Mononuclear cell (primary cell): ENCODE data around the gene ELP5. TPM values are rescaled to one million over a fixed set of nuclear protein-coding genes. Genes with fewer than 3 reads are reported as not detected.

Experiments used
- H3K27me3 ChIP-seq: 2 replicates; pipeline ENCODE4 v1.6.0; 2011; ENCODE audit warnings: low read length, control low read depth; ENCODE audit not compliant: insufficient read depth
- H3K4me1 ChIP-seq: 2 replicates; pipeline ENCODE4 v1.5.1; 2011; ENCODE audit warnings: mild to moderate bottlenecking, low read length, control low read depth; ENCODE audit not compliant: insufficient read depth
- H3K4me3 ChIP-seq: 2 replicates; pipeline ENCODE4 v1.5.1; 2011; ENCODE audit warnings: mild to moderate bottlenecking, low read length, moderate library complexity
- H3K9me3 ChIP-seq: 2 replicates; pipeline ENCODE4 v1.5.1; 2011; ENCODE audit warnings: low read depth, mild to moderate bottlenecking, control low read depth, low read length
- total RNA-seq: library from RNA; depleted of rRNA; stranded (reverse); fragments of >200 nt; gene quantifications from one replicate; pipeline ENCODE4 v1.2.3, GENCODE V29; 2012

The ELP5 gene
- total RNA-seq, 1 donor = 14.4 TPM

DNA sequence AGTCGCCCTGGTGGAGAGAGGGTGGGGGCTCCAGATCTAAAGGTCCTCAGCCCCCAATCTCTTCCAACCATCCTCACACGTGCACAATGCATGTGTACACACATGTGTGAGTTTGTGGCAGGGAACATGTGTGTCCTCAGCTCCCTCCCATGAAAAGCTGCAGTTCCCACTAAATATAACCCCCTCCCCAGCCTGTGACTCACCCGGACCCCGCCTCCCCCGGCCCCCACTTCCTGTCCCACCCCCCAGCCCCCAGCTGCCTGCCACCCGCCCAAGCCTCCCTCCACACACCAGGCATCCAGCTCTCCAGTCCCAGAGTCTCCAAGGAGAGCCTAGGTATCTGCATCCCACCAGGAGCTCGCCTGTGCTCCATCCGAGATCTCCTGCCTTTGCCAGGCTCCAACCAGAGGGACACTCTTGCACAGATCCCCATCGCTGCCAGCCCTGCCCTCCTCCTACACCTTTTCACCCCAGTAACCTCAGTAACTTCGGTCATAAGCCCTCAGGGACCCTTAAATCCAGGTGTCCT, 36.3 kb upstream of the ELP5 start:
- H3K9me3 ChIP-seq = no peaks in the 10 kb centered on the region
- no peaks in the 10 kb centered on the region for H3K27me3 ChIP-seq
- peaks cover 64% of the 10 kb centered on the region for H3K4me1 ChIP-seq
- H3K4me3 ChIP-seq = no peak overlapping the region

DNA sequence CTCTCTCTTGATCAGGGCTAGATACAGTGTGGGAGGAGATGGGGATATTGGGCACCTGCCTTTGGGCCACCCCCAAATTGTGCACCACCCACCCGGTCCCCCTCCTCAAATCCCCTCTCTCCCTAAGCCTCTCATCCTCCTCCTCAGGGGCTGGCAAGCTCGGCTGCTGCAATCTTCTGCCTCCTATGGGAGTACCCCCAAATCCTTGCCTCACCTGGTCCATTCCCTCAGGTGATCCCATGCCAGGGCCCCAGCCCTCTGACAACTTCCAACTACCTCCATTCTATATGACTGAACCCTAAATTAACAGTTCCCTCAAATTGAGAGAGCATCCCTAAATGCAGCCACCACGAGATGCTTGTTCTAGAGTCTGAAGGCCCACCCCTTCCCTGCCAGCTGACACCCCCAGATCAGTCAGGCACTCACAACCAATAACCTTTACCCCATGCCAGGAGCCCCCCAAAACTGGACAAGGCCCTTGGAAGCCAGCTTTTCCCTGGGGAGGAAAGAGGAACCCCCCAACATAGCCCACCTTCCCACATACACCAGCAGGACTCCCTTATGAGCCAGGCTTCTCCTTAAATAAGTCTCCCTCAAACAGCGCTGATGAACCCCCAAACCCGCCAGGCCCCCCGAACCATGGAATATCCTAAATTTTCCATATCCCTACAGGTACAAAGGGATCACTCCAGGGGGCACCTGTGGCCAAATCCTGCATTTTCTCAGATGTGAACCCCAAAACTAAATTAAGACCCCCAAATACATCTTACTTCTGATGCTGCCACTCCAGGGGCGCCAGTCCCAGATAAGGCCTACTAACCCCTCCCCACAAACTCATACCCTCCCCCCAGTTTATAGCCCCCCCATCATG, 35.5 kb upstream of the ELP5 start:
- no peaks in the 10 kb centered on the region for H3K27me3 ChIP-seq
- peak overlapping the region; percentile 8 for H3K4me3 ChIP-seq
- no peaks in the 10 kb centered on the region for H3K9me3 ChIP-seq
- peaks cover 70% of the 10 kb centered on the region for H3K4me1 ChIP-seq

DNA sequence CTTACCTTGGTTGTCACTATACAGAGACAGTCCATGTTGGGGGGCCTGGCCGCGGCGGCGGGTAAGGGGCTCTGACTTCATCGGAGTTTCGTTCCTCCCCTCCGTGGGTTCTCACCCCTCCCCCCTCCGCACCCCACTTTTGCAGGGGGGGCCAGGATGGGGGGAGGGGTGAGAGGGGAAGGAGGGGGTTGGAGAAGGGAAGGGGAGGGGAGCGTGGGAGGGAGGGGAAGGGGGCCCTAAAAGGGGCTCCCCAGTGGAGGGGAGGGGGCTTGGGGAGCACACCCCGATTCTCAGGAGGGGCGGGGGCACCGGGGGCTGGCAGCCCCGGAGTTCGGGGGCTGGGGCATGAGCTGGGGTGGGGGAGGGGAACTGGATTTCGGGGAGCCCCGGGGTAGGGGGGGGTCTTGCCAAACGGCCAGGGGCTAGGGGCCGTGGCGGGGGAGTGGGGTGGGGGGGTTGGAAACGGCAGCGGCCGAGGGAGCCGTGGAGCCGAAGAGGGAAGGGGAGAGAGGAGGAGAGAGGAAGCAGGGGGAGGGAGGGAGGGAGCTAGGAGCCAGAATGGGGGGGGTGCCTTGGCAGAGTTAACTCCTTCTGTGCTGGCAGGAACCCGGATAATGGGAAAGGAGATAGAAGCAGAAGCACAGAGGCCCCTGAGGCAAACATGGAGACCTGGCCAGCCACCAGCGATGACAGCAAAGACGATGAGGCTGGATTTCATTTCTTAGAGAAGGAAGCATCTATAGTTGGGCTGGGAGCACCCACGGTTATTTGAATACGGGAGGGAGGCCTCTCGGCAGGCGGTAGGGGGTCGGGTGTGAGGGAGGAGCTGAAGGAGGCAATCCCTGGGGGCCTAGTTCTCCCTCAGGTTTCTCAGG, 34.7 kb upstream of the ELP5 start:
- Histone ChIP-seq H3K4me1 (peaks cover 70% of the 10 kb centered on the region), H3K4me3 (peak overlapping the region; percentile 24), H3K27me3 (no peaks in the 10 kb centered on the region), H3K9me3 (no peaks in the 10 kb centered on the region)

DNA sequence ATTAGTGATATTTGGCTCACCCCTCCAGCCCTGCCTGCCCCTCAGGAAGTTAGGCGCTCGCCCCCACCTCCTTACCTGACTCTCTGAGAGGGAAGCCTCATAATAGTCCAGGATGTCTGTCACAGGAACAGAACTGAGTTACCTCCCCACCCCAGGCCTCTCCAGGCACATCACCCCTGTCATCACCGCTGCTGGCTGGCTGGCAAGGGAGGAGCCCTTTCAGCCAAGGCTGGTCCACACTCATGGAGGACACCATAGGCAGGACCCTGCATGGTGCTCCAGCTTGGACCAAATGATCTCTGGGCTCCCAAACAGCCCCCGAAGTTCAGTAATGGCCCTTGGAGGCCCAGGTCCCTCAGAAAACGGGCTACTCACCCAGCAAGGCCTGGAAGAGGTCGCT, 33.8 kb upstream of the ELP5 start:
- peaks cover 70% of the 10 kb centered on the region for H3K4me1 ChIP-seq

DNA sequence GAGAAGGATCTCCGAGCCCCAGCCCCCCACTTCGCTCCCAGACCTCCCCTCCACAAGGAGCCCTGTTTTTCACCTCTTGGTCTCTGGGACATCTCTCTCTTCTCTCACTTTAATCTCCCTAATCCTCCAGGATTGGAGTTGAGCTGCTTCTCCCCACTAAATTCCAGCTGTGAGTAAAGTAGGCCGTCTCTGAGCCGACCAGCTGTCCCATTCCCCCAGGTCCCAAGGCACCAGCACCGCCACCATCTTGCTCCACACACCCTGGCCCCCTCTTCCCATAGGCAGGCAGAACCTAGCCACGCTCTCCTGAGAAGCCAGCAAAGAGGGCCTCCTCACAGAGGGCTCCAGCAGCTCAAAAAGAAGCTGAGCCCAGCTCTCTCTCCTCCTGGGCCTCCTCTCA, 33.3 kb upstream of the ELP5 start:
- H3K4me3 ChIP-seq = no peak overlapping the region
- no peaks in the 10 kb centered on the region for H3K27me3 ChIP-seq
- peaks cover 65% of the 10 kb centered on the region for H3K4me1 ChIP-seq
- no peaks in the 10 kb centered on the region for H3K9me3 ChIP-seq

More for the DNA sequence above, 33.8 kb upstream of the ELP5 start:
- Histone ChIP-seq H3K4me3 (no peak overlapping the region), H3K27me3 (no peaks in the 10 kb centered on the region), H3K9me3 (no peaks in the 10 kb centered on the region)

DNA sequence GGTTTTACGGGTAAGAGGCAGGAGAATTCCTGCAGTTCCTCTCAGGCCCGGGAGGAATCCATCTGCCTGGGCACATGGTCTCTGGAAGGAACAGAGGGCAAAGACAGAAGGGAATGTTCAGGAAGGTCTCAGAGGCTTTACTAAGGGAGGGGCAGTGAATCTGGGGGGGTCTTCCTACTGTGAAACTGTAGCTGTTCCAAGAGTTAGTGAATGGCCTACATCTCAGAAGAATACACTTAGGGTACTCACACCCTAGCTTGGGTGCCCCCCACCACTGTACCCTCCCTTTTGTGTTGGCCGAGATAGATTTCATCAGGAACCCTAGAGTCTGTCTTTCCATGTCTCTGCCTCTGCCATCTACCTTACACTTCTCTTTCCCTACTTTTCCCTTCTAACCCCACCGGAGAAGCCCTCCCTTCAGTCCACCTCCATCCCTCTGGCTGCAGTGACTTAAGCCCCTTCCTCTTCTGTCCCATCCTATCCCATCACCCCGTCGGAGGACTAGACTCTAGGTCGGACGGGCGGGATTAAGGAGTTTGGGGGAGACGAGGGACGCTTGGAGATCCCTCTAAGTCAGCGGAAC, 32.7 kb upstream of the ELP5 start:
- Histone ChIP-seq H3K4me1 (peaks cover 60% of the 10 kb centered on the region), H3K4me3 (peak overlapping the region; percentile 80), H3K27me3 (no peaks in the 10 kb centered on the region), H3K9me3 (no peaks in the 10 kb centered on the region)

DNA sequence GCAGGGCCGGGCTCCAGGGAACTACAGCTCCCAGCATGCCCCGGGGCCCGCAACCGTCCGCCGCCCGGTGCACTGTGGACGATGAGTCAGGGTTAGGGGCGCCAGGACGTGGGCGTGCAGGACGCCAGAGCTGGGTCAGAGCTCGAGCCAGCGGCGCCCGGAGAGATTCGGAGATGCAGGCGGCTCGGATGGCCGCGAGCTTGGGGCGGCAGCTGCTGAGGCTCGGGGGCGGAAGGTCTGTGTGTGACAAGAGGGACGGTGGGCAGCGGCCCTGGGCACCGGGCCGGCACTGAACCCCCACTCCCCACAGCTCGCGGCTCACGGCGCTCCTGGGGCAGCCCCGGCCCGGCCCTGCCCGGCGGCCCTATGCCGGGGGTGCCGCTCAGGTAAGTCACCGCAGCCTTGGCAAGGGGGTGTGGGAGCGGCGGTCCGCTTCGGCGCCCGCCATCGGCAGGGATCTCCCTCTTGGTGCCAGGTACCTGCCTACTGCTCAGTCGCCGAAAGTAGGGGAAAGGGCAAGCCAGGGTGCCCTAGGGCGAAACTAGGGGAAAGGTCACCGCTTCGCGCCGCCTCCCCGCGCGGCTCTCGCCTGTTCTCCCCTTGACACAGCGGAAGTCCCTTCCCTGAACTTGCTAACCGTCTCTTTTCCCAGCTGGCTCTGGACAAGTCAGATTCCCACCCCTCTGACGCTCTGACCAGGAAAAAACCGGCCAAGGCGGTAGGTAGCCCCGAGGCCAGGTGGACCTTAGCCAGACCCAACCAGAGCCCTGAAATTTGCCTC, 32.0 kb upstream of the ELP5 start, which contains the start of the genes ACADVL and DLG4:
TSS of gene ACADVL (plus strand) at position 127 of the 781 bp plus-strand sequence. CDS start at position 174, 47 bp downstream.
TSS of gene DLG4 (minus strand) at position 25 of the 781 bp plus-strand sequence.
- Histone ChIP-seq H3K9me3 (no peaks in the 10 kb centered on the region), H3K4me1 (peaks cover 53% of the 10 kb centered on the region), H3K27me3 (no peaks in the 10 kb centered on the region), H3K4me3 (peak within 1 kb of the TSS; percentile 80)

DNA sequence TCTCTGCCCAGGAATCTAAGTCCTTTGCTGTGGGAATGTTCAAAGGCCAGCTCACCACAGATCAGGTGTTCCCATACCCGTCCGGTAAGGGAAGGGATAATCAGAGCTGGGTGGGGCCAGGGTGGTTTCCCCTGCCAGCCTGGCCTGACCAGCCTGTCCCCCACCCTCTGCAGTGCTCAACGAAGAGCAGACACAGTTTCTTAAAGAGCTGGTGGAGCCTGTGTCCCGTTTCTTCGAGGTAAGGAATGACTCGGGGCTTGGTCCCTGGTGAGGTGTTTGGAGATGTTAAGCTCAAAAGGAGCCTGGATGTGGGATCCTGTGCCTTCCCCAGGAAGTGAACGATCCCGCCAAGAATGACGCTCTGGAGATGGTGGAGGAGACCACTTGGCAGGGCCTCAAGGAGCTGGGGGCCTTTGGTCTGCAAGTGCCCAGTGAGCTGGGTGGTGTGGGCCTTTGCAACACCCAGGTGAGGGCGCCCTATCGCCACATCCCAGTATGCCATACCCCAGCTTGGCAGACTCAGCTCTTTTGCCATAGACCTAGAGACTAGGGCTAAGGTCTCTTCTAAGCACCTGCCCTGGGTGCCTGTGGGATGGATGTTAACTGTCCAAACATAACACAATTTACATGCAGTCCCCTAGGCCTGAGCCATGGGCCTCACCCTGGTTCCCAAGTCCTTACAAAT, 31.3 kb upstream of the ELP5 start:
- Histone ChIP-seq H3K4me3 (peak overlapping the region; percentile 80), H3K4me1 (peaks cover 47% of the 10 kb centered on the region), H3K9me3 (no peaks in the 10 kb centered on the region), H3K27me3 (no peaks in the 10 kb centered on the region)

DNA sequence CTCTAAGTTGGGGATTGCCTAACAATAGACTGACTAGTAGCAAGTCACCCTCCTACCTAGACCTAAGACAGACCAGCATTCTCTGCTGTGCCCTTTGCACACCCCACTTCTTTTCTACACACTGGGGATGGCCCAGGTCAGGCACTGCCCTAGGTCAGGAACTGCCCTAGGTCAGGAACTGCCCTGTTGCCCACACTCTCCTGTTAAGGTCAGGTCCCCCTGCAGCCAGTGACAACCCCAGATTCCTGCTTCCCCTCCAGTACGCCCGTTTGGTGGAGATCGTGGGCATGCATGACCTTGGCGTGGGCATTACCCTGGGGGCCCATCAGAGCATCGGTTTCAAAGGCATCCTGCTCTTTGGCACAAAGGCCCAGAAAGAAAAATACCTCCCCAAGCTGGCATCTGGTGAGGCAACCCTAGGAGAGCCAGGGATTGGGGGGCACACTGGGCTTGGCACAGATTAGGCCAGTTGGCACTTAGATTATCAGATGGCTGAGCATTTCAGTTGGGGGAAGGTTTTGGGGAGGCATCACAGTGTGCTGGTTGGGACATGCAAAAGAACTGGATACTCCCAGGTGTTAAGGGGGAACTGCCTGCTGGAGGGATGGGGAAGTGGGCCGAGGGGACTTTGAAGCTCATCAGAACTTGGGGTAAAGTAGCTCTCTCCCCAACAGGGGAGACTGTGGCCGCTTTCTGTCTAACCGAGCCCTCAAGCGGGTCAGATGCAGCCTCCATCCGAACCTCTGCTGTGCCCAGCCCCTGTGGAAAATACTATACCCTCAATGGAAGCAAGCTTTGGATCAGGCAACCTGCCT, 30.5 kb upstream of the ELP5 start:
- Histone ChIP-seq H3K9me3 (no peaks in the 10 kb centered on the region), H3K4me3 (no peak overlapping the region), H3K4me1 (peaks cover 40% of the 10 kb centered on the region), H3K27me3 (no peaks in the 10 kb centered on the region)

DNA sequence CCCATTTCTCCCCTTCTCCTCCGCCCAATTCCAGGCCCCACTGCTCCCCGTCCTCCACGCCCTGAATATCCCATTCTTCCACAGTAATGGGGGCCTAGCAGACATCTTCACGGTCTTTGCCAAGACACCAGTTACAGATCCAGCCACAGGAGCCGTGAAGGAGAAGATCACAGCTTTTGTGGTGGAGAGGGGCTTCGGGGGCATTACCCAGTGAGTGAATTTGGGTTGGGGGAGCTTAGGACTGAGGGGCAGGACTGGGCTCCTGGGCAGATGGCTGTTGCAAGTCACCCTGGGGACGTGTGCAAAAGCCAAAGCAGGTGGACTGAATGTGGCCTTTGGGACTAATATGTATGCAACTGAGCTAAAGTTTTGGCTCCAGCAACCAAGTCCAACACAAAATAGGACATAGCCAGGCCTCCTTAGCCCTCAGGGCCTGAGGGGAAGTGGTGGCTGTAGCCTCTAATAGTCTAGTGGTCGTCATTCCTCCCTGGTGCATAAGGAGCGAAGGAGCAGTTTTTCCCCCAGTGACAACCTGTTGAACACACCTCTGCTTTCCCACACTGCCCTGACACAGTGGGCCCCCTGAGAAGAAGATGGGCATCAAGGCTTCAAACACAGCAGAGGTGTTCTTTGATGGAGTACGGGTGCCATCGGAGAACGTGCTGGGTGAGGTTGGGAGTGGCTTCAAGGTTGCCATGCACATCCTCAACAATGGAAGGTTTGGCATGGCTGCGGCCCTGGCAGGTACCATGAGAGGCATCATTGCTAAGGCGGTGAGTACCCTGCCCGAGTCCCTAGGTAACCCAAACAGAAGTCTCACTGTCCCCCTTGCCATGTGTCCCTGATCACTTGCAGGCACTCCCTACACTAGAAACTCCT, 29.7 kb upstream of the ELP5 start:
- no peaks in the 10 kb centered on the region for H3K9me3 ChIP-seq
- H3K4me3 ChIP-seq = no peak overlapping the region
- no peaks in the 10 kb centered on the region for H3K27me3 ChIP-seq
- H3K4me1 ChIP-seq = peaks cover 34% of the 10 kb centered on the region

DNA sequence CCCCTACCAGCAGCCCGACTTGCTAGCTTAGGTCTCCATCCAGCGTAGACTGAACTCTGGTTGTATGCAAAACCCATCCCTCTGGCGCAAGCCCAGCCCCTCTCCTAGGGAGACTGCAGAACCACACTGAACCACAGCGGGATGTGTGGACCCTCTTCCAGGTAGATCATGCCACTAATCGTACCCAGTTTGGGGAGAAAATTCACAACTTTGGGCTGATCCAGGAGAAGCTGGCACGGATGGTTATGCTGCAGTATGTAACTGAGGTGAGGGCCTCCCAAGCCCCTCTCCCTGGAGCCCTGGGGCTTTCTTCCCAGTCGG, 29.1 kb upstream of the ELP5 start:
- Histone ChIP-seq H3K4me3 (no peak overlapping the region), H3K4me1 (peaks cover 30% of the 10 kb centered on the region), H3K9me3 (no peaks in the 10 kb centered on the region), H3K27me3 (no peaks in the 10 kb centered on the region)

DNA sequence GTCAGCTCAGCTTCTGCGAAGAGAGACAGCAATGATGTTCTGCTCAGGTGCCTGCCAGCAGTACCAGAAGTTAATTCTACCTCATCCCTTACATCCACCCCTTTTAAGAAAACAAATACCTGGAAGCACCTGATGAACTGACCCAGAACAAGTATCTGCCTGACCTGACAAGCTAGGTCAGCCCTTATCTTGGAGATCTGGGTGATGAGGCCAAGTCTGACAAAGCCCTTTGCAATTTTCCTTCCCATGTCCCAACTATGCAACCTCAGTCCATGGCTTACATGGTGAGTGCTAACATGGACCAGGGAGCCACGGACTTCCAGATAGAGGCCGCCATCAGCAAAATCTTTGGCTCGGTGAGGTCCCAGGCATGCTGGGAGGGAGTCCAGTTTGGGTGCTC, 28.6 kb upstream of the ELP5 start:
- no peaks in the 10 kb centered on the region for H3K9me3 ChIP-seq
- peaks cover 26% of the 10 kb centered on the region for H3K4me1 ChIP-seq
- no peaks in the 10 kb centered on the region for H3K27me3 ChIP-seq
- no peak overlapping the region for H3K4me3 ChIP-seq
